HEK293 (cell line): Measurements from ENCODE around the gene FEZF2.

Source experiments
- CTCF ChIA-PET: fragments of 350-600 bp; formaldehyde crosslinking; extraction: SDS; loops from one replicate; lab custom pipeline; 2021; ENCODE audit warnings: antibody characterized with exemption; lab: Yijun Ruan, JAX
- POLR2A ChIA-PET: fragments of 300-600 bp; formaldehyde crosslinking; extraction: SDS; loops from one replicate; lab custom pipeline; 2020; ENCODE audit warnings: antibody characterized with exemption, inconsistent platforms; lab: Yijun Ruan, JAX
- H3K27ac ChIP-seq: fragments of 200-500 bp; sonication (Bioruptor generic); 2 replicates; pipeline ENCODE4 v1.5.1; 2014; ENCODE audit warnings: low read depth, low read length, control low read depth, inconsistent platforms; ENCODE audit errors: extremely low read depth
- H3K36me3 ChIP-seq, 2 experiments: fragments of 200-500 bp in 1 of 2; sonication (Bioruptor generic) in 1 of 2; 1 replicate in 1 of 2; 2 replicates in 1 of 2; pipeline ENCODE4 v1.5.1; 2014 to 2017; ENCODE audit warnings: inconsistent platforms in 2 of 2, low read length in 2 of 2; ENCODE audit not compliant: control insufficient read depth in 2 of 2, insufficient read depth in 1 of 2
- H3K4me1 ChIP-seq: fragments of 200-500 bp; sonication (Bioruptor generic); 2 replicates; pipeline ENCODE4 v1.5.1; 2014; ENCODE audit warnings: mild to moderate bottlenecking, low read length, inconsistent platforms; ENCODE audit not compliant: control insufficient read depth, insufficient read depth
- H3K4me3 ChIP-seq: 2 replicates; pipeline ENCODE4 v1.5.1; 2011; ENCODE audit warnings: low read depth, mild to moderate bottlenecking, control low read depth, low read length, moderate library complexity
- H3K9me3 ChIP-seq: fragments of 200-500 bp; sonication (Bioruptor generic); 2 replicates; pipeline ENCODE4 v1.5.1; 2014; ENCODE audit warnings: low read depth, low read length, inconsistent platforms; ENCODE audit not compliant: control insufficient read depth, insufficient read depth
- EGR2 ChIP-seq: fragments of 450-650 bp; formaldehyde crosslinking; IDR thresholded peaks from 2 replicates; pipeline ENCODE4 v1.5.1; 2016; ENCODE audit warnings: low read depth, missing biosample characterization, missing genetic modification characterization
- KLF7 ChIP-seq: fragments of 450-650 bp; formaldehyde crosslinking; IDR thresholded peaks from 2 replicates; pipeline ENCODE4 v1.5.1; 2016; ENCODE audit warnings: missing biosample characterization, missing genetic modification characterization, borderline replicate concordance
- REST ChIP-seq: fragments of 450-650 bp; formaldehyde crosslinking; IDR thresholded peaks from 2 replicates; pipeline ENCODE4 v1.5.1; 2016; ENCODE audit warnings: missing biosample characterization, missing genetic modification characterization
- SP2 ChIP-seq: fragments of 450-650 bp; formaldehyde crosslinking; IDR thresholded peaks from 2 replicates; pipeline ENCODE4 v1.5.1; 2016; ENCODE audit warnings: missing biosample characterization, missing genetic modification characterization
- SP3 ChIP-seq: fragments of 450-650 bp; formaldehyde crosslinking; IDR thresholded peaks from 2 replicates; pipeline ENCODE4 v1.5.1; 2016; ENCODE audit warnings: missing biosample characterization, missing genetic modification characterization
- TCF7L2 ChIP-seq: IDR thresholded peaks from 2 replicates; pipeline ENCODE4 v1.6.1; 2011; ENCODE audit warnings: low read depth, mild to moderate bottlenecking, inconsistent platforms, low read length, moderate library complexity, borderline replicate concordance
- ZBTB17 ChIP-seq: fragments of 450-650 bp; formaldehyde crosslinking; IDR thresholded peaks from 2 replicates; pipeline ENCODE4 v1.5.1; 2016; ENCODE audit warnings: missing biosample characterization, missing genetic modification characterization
- ZFHX2 ChIP-seq: fragments of 450-650 bp; formaldehyde crosslinking; conservative IDR thresholded peaks from 2 replicates; pipeline ENCODE4 v1.5.1; 2016; ENCODE audit warnings: missing biosample characterization, missing genetic modification characterization
- ZNF341 ChIP-seq: fragments of 450-650 bp; formaldehyde crosslinking; IDR thresholded peaks from 2 replicates; pipeline ENCODE4; 2016; ENCODE audit warnings: low read depth, missing biosample characterization, missing genetic modification characterization
- ZNF362 ChIP-seq: fragments of 450-650 bp; formaldehyde crosslinking; IDR thresholded peaks from 2 replicates; pipeline ENCODE4 v1.5.1; 2016; ENCODE audit warnings: missing biosample characterization, missing genetic modification characterization
- ZNF423 ChIP-seq: fragments of 450-650 bp; formaldehyde crosslinking; IDR thresholded peaks from 2 replicates; pipeline ENCODE4 v1.5.1; 2016; ENCODE audit warnings: missing biosample characterization, missing genetic modification characterization
- ZNF449 ChIP-seq: fragments of 450-650 bp; formaldehyde crosslinking; IDR thresholded peaks from 2 replicates; pipeline ENCODE4 v1.5.1; 2017; ENCODE audit warnings: missing biosample characterization, mild to moderate bottlenecking, missing genetic modification characterization, moderate library complexity
- ZNF530 ChIP-seq: fragments of 450-650 bp; formaldehyde crosslinking; IDR thresholded peaks from 2 replicates; pipeline ENCODE4 v1.5.1; 2016; ENCODE audit warnings: low read depth, missing biosample characterization, missing genetic modification characterization
- ZNF544 ChIP-seq: fragments of 450-650 bp; formaldehyde crosslinking; IDR thresholded peaks from 2 replicates; pipeline ENCODE4 v1.5.0; 2017; ENCODE audit warnings: missing biosample characterization, missing genetic modification characterization
- ZNF560 ChIP-seq: fragments of 450-650 bp; formaldehyde crosslinking; IDR thresholded peaks from 2 replicates; pipeline ENCODE4 v1.5.1; 2017; ENCODE audit warnings: missing biosample characterization, missing genetic modification characterization, borderline replicate concordance
- ZNF571 ChIP-seq: fragments of 450-650 bp; formaldehyde crosslinking; IDR thresholded peaks from 2 replicates; pipeline ENCODE4 v1.5.0; 2017; ENCODE audit warnings: missing biosample characterization, missing genetic modification characterization
- ZNF639 ChIP-seq: fragments of 450-650 bp; formaldehyde crosslinking; IDR thresholded peaks from 2 replicates; pipeline ENCODE4 v1.5.1; 2016; ENCODE audit warnings: missing biosample characterization, missing genetic modification characterization
- ZNF704 ChIP-seq: fragments of 450-650 bp; formaldehyde crosslinking; IDR thresholded peaks from 2 replicates; pipeline ENCODE4 v1.5.1; 2016; ENCODE audit warnings: missing biosample characterization, missing genetic modification characterization
- ZNF792 ChIP-seq: fragments of 450-650 bp; formaldehyde crosslinking; IDR thresholded peaks from 2 replicates; pipeline ENCODE4 v1.5.1; 2016; ENCODE audit warnings: missing biosample characterization, missing genetic modification characterization

Gene FEZF2

GRCh38 chr3:62368705-62369475 is 4.5 kb downstream of the FEZF2 start:
- no peak overlapping the region for H3K27ac ChIP-seq
- ChIA-PET POLR2A (no interaction called here), CTCF (interaction anchor here (0.6 to 0.7 kb wide), 3 partner anchors 16 to 160 kb away, joined by 3 to 6 read pairs (median 3); no protein-coding TSS in a partner anchor)
- no peaks in the 10 kb centered on the region for H3K36me3 ChIP-seq
- peak overlapping the region; percentile 7 for H3K4me3 ChIP-seq
- TF ChIP-seq EGR2 (tag by site-specific recombination) (no peak), ZNF560 (tag by site-specific recombination) (no peak), ZNF704 (tag by site-specific recombination) (no peak), REST (tag by site-specific recombination) (no peak), TCF7L2 (peak; percentile 47; the same call in 1 of the 2 replicates), ZNF449 (tag by site-specific recombination) (no peak)
- no peaks in the 10 kb centered on the region; the same call in 1 of the 2 replicates for H3K4me1 ChIP-seq
- no peaks in the 10 kb centered on the region for H3K9me3 ChIP-seq

- TF ChIP-seq ZNF544 (tag by site-specific recombination): no peak
- TF ChIP-seq ZNF792 (tag by site-specific recombination): peak; percentile 71; the same call in 1 of the 2 replicates
- H3K27ac ChIP-seq: no peak overlapping the region
- no peaks in the 10 kb centered on the region; the same call in 1 of the 2 replicates for H3K4me1 ChIP-seq
- H3K9me3 ChIP-seq: no peaks in the 10 kb centered on the region
- ChIA-PET CTCF (interaction anchor here (0.6 to 0.7 kb wide), 4 partner anchors 15 to 356 kb away, joined by 3 to 6 read pairs (median 4); no protein-coding TSS in a partner anchor), POLR2A (no interaction called here)
- peak overlapping the region; percentile 7 for H3K4me3 ChIP-seq
- H3K36me3 ChIP-seq: no peaks in the 10 kb centered on the region
These were observed 5.1 kb downstream of the FEZF2 start for GRCh38 chr3:62368290-62368704.

- no peaks in the 10 kb centered on the region for H3K9me3 ChIP-seq
- ChIA-PET POLR2A (no interaction called here), CTCF (interaction anchor here (0.6 kb wide), 1 partner anchor 355 kb away, joined by 4 read pairs; no protein-coding TSS in a partner anchor)
- no peak for TF ChIP-seq ZBTB17 (tag by site-specific recombination)
- no peak for TF ChIP-seq ZNF571 (tag by site-specific recombination)
- no peak for TF ChIP-seq ZNF362
- TF ChIP-seq SP3: no peak
- no peak for TF ChIP-seq SP2
- no peak for TF ChIP-seq KLF7 (tag by site-specific recombination)
- no peak for TF ChIP-seq ZNF530 (tag by site-specific recombination)
- TF ChIP-seq ZFHX2: no peak
- TF ChIP-seq ZNF639 (tag by site-specific recombination): no peak
- TF ChIP-seq ZNF423 (tag by site-specific recombination): no peak
- TF ChIP-seq ZNF341 (tag by site-specific recombination): no peak
These were observed 5.6 kb downstream of the FEZF2 start for GRCh38 chr3:62367763-62368195.

More at GRCh38 chr3:62367763-62368195, 5.6 kb downstream of the FEZF2 start:
- H3K4me3 ChIP-seq: no peak overlapping the region
- H3K27ac ChIP-seq: no peak overlapping the region
- H3K36me3 ChIP-seq: no peaks in the 10 kb centered on the region
- no peaks in the 10 kb centered on the region; the same call in 1 of the 2 replicates for H3K4me1 ChIP-seq
